ENCODE results near the gene CTDSPL. TPM values are rescaled to one million over a fixed set of nuclear protein-coding genes. Genes with fewer than 3 reads are reported as not detected.

CTDSPL gene
- total and polyA plus RNA-seq, 2 of the 13 experiments (the other 11 are each of a cell fraction or from before 2014, with no cell fraction given): 26.1 to 142 TPM

- TF ChIP-seq MTF1 (CRISPR knock-in tag; IDR thresholded peaks at IDR 0.05) (no peak), EP300 (IDR thresholded peaks at IDR 0.05; ENCODE audit: low read depth in 2 of 2, low read length in 2 of 2) (no peak), EP300 (CRISPR knock-in tag; IDR thresholded peaks at IDR 0.05; ENCODE audit: borderline replicate concordance) (no peak)
These were observed 166.1 kb downstream of the CTDSPL start (continued) for GRCh38 chr3:38027466-38028465.

GRCh38 chr3:38028621-38029361 is 167.1 kb downstream of the CTDSPL start:
- H3K4me1 ChIP-seq (ENCODE audit: insufficient read depth, low read length): peaks cover 32% of the 10 kb centered on the region
- no TSS peak for BruUV-seq (replicated peaks)
- 24% methylated on average over 24 of the region's 45 CpGs for WGBS (ENCODE audit: low lambda C conversion rate)
- H3K27ac ChIP-seq (ENCODE audit: extremely low read length, insufficient read depth, low read length): no peak overlapping the region
- DNase-seq (ENCODE audit: low spot score) (no peak), ATAC-seq (peak; percentile 1; the same call in 2 of the 3 replicates), FAIRE-seq (no peak)
- no peak overlapping the region for H2AFZ ChIP-seq (ENCODE audit: low read length)
- peak overlapping the region; percentile 79 for H3K4me2 ChIP-seq (ENCODE audit: low read depth, low read length)
- no peaks in the 10 kb centered on the region for H3K36me3 ChIP-seq (replicated peaks in 1 of 2; ENCODE audit: control insufficient read depth in 1 of 2, insufficient read depth in 2 of 2, low read length in 2 of 2)
- peak overlapping the region; percentile 56 to 75 (median 66); a peak in 5 of 6 replicates for H3K4me3 ChIP-seq (replicated peaks in 1 of 3; ENCODE audit: insufficient read depth in 1 of 3, low read depth in 2 of 3, low read length in 3 of 3)
- in situ Hi-C loops (cut with HindIII; ENCODE audit: extremely low pct_ligation_motif_present, low pct_unique_long_range_greater_than_20kb): no loop called here
- H3K27me3 ChIP-seq (ENCODE audit: control insufficient read depth in 1 of 2, insufficient read depth in 2 of 2, low read length in 2 of 2): peaks cover 13 to 33% of the 10 kb centered on the region in 2 experiments
- no peak overlapping the region for H3K9ac ChIP-seq (ENCODE audit: insufficient read depth, low read depth, low read length)
- POLR2A ChIA-PET: no interaction called here
- H3K9me3 ChIP-seq (ENCODE audit: low read length): no peaks in the 10 kb centered on the region
- intact Hi-C loops (cut with micrococcal nuclease; ENCODE audit: unreplicated experiment): no loop called here
- H4K20me1 ChIP-seq (ENCODE audit: insufficient read depth, low read length): no peaks in the 10 kb centered on the region
- H3K79me2 ChIP-seq (ENCODE audit: insufficient read depth, low read length): no peaks in the 10 kb centered on the region
- CTCF ChIA-PET (ENCODE audit: low intra/inter-chr PET ratio, low total read pairs): no interaction called here
- TF ChIP-seq KAT2B (IDR thresholded peaks at IDR 0.05; ENCODE audit: borderline replicate concordance, low read depth, low read length): no peak
- TF ChIP-seq SNRNP70 (IDR thresholded peaks at IDR 0.05; ENCODE audit: low read depth, low read length): no peak
- no peak for TF ChIP-seq ZNF776 (CRISPR knock-in tag; IDR thresholded peaks at IDR 0.05)
- no peak for TF ChIP-seq ZNF256 (CRISPR knock-in tag; conservative IDR thresholded peaks at IDR 0.05)
- TF ChIP-seq, protein P1, sequence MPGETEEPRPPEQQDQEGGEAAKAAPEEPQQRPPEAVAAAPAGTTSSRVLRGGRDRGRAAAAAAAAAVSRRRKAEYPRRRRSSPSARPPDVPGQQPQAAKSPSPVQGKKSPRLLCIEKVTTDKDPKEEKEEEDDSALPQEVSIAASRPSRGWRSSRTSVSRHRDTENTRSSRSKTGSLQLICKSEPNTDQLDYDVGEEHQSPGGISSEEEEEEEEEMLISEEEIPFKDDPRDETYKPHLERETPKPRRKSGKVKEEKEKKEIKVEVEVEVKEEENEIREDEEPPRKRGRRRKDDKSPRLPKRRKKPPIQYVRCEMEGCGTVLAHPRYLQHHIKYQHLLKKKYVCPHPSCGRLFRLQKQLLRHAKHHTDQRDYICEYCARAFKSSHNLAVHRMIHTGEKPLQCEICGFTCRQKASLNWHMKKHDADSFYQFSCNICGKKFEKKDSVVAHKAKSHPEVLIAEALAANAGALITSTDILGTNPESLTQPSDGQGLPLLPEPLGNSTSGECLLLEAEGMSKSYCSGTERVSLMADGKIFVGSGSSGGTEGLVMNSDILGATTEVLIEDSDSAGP (CRISPR knock-in tag; IDR thresholded peaks at IDR 0.05; ENCODE audit: borderline replicate concordance): 0 out of 2 replicates have a peak, but pooled peaks have one; percentile 21
- no peak for TF ChIP-seq PHF20 (CRISPR knock-in tag; IDR thresholded peaks at IDR 0.05)
- no peak for TF ChIP-seq ZNF781 (CRISPR knock-in tag; IDR thresholded peaks at IDR 0.05; ENCODE audit: borderline replicate concordance, not compliant biosample characterization)
- TF ChIP-seq ARID2 (CRISPR knock-in tag; IDR thresholded peaks at IDR 0.05; ENCODE audit: borderline replicate concordance): no peak
- TF ChIP-seq, protein P2, sequence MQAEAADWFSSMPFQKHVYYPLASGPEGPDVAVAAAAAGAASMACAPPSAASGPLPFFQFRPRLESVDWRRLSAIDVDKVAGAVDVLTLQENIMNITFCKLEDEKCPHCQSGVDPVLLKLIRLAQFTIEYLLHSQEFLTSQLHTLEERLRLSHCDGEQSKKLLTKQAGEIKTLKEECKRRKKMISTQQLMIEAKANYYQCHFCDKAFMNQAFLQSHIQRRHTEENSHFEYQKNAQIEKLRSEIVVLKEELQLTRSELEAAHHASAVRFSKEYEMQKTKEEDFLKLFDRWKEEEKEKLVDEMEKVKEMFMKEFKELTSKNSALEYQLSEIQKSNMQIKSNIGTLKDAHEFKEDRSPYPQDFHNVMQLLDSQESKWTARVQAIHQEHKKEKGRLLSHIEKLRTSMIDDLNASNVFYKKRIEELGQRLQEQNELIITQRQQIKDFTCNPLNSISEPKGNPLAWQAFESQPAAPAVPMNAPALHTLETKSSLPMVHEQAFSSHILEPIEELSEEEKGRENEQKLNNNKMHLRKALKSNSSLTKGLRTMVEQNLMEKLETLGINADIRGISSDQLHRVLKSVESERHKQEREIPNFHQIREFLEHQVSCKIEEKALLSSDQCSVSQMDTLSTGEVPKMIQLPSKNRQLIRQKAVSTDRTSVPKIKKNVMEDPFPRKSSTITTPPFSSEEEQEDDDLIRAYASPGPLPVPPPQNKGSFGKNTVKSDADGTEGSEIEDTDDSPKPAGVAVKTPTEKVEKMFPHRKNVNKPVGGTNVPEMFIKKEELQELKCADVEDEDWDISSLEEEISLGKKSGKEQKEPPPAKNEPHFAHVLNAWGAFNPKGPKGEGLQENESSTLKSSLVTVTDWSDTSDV (CRISPR knock-in tag; IDR thresholded peaks at IDR 0.05): no peak
- TF ChIP-seq KDM2A (CRISPR knock-in tag; IDR thresholded peaks at IDR 0.05; ENCODE audit: borderline replicate concordance, low read depth): peak; percentile 8; the same call in 1 of the 2 replicates
- no peak for TF ChIP-seq HOMEZ (CRISPR knock-in tag; IDR thresholded peaks at IDR 0.05; ENCODE audit: low read depth)

Measured in HepG2 (cell line).